ENCODE results near the gene JMJD7.

The JMJD7 gene

DNA sequence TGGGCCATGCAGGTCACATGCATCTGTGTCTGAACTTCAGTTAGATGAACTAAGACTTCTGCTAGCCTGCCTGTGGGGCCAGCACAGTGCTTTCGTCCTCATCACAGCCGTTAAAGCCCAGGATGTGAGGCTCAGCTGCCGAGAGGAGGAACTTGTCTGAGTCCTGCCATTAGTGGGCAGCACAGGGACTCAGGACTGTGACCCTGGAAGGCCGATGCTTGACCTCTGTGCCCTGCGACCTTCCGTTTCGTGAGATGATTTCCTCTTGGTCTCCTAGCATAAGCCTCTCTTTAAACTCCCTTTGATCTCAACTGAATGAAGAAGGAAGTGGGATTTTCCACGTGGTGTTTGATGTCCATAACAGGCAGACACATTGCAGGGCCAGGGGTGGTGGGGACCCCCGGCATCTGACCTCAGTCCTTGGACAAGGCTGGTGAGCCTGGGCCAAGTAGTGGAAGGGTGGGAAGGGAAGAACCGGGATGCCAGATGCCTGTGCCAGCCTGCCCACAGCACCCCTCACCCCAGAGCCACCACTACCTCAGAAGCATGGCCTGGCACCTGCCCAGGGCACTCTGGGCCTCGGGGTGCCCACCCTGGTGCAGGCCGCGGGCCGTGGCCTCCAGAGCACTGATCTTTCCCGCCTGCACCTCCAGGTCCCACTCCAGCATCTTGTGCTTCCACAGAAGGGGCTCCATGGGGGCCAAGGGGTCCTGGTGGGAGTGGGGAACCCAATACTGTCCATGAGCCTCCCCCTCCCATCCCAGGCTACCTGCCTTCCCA is 32.3 kb downstream of the JMJD7 start:
- H3K27ac Mint-ChIP-seq = no peak overlapping the region
- no peak overlapping the region for H3K4me3 Mint-ChIP-seq
- TF ChIP-seq, protein P1, sequence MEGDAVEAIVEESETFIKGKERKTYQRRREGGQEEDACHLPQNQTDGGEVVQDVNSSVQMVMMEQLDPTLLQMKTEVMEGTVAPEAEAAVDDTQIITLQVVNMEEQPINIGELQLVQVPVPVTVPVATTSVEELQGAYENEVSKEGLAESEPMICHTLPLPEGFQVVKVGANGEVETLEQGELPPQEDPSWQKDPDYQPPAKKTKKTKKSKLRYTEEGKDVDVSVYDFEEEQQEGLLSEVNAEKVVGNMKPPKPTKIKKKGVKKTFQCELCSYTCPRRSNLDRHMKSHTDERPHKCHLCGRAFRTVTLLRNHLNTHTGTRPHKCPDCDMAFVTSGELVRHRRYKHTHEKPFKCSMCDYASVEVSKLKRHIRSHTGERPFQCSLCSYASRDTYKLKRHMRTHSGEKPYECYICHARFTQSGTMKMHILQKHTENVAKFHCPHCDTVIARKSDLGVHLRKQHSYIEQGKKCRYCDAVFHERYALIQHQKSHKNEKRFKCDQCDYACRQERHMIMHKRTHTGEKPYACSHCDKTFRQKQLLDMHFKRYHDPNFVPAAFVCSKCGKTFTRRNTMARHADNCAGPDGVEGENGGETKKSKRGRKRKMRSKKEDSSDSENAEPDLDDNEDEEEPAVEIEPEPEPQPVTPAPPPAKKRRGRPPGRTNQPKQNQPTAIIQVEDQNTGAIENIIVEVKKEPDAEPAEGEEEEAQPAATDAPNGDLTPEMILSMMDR (IDR thresholded peaks at IDR 0.05; ENCODE audit: unreplicated experiment in 3 of 3) = no peak
- no peaks in the 10 kb centered on the region for H3K36me3 Mint-ChIP-seq (ENCODE audit: low read depth)
- H3K27me3 Mint-ChIP-seq (ENCODE audit: low read depth) = peaks cover 10% of the 10 kb centered on the region
- H3K4me1 Mint-ChIP-seq = peaks cover 9% of the 10 kb centered on the region
- H3K9me3 Mint-ChIP-seq = no peaks in the 10 kb centered on the region

DNA sequence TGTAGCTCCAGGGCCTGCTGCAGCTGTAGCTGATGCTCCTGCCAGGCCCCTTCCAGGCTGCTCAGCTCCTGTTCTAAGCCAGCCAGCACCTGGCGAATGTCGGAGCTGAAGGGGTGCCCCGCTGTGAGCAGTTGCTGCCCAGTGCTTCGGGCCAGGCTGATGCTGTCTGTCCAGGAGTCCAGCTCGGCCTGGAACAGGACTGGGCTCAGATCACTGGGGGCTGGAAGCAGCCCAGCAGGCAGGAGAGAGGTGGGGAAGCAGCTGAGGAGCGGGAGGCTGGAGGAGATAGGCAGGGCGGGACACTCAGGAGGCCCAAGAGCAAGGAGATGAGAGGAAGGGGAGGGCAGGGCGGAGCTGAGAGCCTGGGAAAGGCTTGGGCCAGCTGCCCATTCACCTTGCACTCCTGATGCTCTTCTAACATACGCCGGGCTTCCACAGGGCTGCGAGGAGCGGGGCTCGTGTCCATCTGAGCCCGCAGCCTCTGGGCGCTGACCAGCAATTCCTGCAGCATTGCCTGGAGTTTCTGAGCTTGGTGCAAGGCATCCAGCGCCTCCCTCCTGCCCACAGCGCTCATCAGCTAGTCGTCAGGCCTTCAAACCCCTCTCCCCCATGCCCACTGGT is 34.0 kb downstream of the JMJD7 start:
- no peaks in the 10 kb centered on the region for H3K4me1 Mint-ChIP-seq
- TF ChIP-seq, protein P1 (IDR thresholded peaks at IDR 0.05; ENCODE audit: unreplicated experiment in 3 of 3) = no peak
- no peak overlapping the region for H3K4me3 Mint-ChIP-seq
- no peaks in the 10 kb centered on the region for H3K9me3 Mint-ChIP-seq
- no peak overlapping the region for H3K27ac Mint-ChIP-seq
- H3K36me3 Mint-ChIP-seq (ENCODE audit: low read depth) = no peaks in the 10 kb centered on the region
- peaks cover 10% of the 10 kb centered on the region for H3K27me3 Mint-ChIP-seq (ENCODE audit: low read depth)

- Mint-ChIP-seq H3K27ac (no peak overlapping the region), H3K27me3 (ENCODE audit: low read depth) (peaks cover 10% of the 10 kb centered on the region), H3K4me1 (no peaks in the 10 kb centered on the region), H3K9me3 (no peaks in the 10 kb centered on the region), H3K36me3 (ENCODE audit: low read depth) (no peaks in the 10 kb centered on the region), H3K4me3 (no peak overlapping the region)
- TF ChIP-seq, protein P1 (IDR thresholded peaks at IDR 0.05; ENCODE audit: unreplicated experiment in 3 of 3) = no peak
Measured at GRCh38 chr15:41862515-41863116, 34.7 kb downstream of the JMJD7 start.

- H3K9me3 Mint-ChIP-seq = no peaks in the 10 kb centered on the region
- H3K4me1 Mint-ChIP-seq = peaks cover 3% of the 10 kb centered on the region
- peaks cover 15% of the 10 kb centered on the region for H3K27me3 Mint-ChIP-seq (ENCODE audit: low read depth)
- H3K36me3 Mint-ChIP-seq (ENCODE audit: low read depth) = no peaks in the 10 kb centered on the region
- TF ChIP-seq, protein P1 (IDR thresholded peaks at IDR 0.05; ENCODE audit: unreplicated experiment in 3 of 3) = no peak
- H3K27ac Mint-ChIP-seq = no peak overlapping the region
- H3K4me3 Mint-ChIP-seq = no peak overlapping the region
Measured at GRCh38 chr15:41865490-41866055, 37.7 kb downstream of the JMJD7 start.

DNA sequence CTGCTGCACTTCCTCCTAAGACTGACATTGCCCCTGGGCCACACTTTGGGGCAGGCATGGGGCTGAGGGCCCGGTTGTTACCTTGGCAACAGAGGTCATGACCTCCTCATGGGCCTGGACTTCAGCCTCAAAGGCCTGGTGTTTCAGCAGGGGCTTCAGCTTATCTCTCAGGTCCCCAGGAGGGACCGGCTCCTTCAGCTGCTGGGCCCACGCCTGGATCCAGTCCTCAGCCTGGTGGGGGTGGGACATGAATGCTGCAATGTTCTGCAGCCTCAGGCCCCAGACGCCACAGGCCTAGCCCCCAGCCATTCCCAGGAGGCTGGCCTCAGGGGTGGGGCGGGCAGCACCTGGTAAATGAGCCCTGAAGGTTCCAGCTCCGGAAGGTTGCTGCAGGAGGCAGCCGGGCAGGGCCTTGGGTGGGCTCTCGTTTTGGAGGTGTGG is 38.4 kb downstream of the JMJD7 start:
- H3K4me1 Mint-ChIP-seq = peaks cover 5% of the 10 kb centered on the region
- H3K27ac Mint-ChIP-seq = no peak overlapping the region
- H3K9me3 Mint-ChIP-seq = no peaks in the 10 kb centered on the region
- H3K27me3 Mint-ChIP-seq (ENCODE audit: low read depth) = peaks cover 13% of the 10 kb centered on the region
- no peaks in the 10 kb centered on the region for H3K36me3 Mint-ChIP-seq (ENCODE audit: low read depth)
- H3K4me3 Mint-ChIP-seq = no peak overlapping the region
- TF ChIP-seq, protein P1 (IDR thresholded peaks at IDR 0.05; ENCODE audit: unreplicated experiment in 3 of 3) = no peak

Measured in nephron (organoid).